Measurements from ENCODE around the gene IGDCC3.

GRCh38 chr15:65333148-65333820 is 44.5 kb downstream of the IGDCC3 start:
- no peak for TF ChIP-seq POLR2A (IDR thresholded peaks at IDR 0.05; ENCODE audit: low read length)
- TF ChIP-seq GATA1 (IDR thresholded peaks at IDR 0.05; ENCODE audit: low read depth, low read length) = no peak

Measured in erythroblast (primary cell).